HG03060 (cell line): ENCODE results near the gene SLC9A9.

ENCODE experiments used
- ATAC-seq: cut with Tn5 transposase; IDR thresholded peaks from one replicate; pipeline ENCODE4 v1.9.1; 2021; ENCODE audit warnings: low read depth, moderate number of reproducible peaks; ENCODE audit not compliant: unreplicated experiment

The SLC9A9 gene

GRCh38 chr3:143764840-143765239 lies 83.4 kb downstream of the SLC9A9 start:
- ATAC-seq, result no peak

- ATAC-seq, result no peak
Observed at GRCh38 chr3:143763564-143764162, 84.6 kb downstream of the SLC9A9 start.

GRCh38 chr3:143757691-143758090 lies 90.6 kb downstream of the SLC9A9 start:
- no peak for ATAC-seq

DNA sequence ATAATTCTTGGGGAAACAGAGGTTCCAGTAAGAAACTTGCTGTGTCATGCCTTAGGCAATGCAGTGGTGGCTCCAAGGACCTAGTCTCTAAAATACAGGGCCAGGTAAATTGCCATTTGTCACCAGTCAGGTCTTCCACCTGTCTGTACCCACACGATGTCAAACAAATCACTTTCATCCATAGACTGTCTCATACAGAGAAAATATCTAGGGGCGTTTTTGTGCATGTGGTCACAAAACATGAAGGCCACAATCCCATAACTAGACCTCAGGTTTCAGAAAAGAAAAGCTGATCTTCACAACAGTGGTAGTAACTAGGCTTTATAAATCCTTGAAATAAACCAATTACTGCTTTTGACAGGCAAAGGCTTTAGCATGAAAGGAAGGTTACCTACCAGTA lies 92.3 kb downstream of the SLC9A9 start:
- ATAC-seq, result no peak

GRCh38 chr3:143754090-143754489 lies 94.2 kb downstream of the SLC9A9 start:
- ATAC-seq, result no peak

- ATAC-seq, result no peak
Observed at GRCh38 chr3:143753456-143753855, 94.8 kb downstream of the SLC9A9 start.

DNA sequence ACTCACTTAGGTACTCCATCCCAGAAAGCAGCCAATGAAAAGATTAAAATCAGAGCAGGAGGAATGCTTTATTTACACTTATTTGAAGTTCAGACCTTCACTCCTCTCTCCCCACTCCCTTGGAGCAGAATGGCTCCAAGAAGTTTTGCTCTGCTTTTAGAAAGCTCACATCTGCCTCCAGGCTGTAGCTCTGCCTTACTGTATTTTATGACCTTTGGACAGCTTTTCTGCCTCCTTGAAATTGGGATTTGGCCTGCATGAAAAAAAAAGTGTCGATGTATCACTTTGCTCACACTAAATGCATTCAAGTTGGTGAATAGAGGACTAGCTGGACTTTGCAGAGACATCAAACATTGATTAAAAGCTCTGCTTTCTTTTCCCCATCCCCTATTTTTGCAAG lies 95.3 kb downstream of the SLC9A9 start:
- ATAC-seq, result no peak

- ATAC-seq, result no peak
Observed at GRCh38 chr3:143751643-143752178, 96.6 kb downstream of the SLC9A9 start.

GRCh38 chr3:143750841-143751240 lies 97.4 kb downstream of the SLC9A9 start:
- no peak for ATAC-seq

- ATAC-seq, result no peak
Observed at GRCh38 chr3:143749926-143750325, 98.3 kb downstream of the SLC9A9 start.

DNA sequence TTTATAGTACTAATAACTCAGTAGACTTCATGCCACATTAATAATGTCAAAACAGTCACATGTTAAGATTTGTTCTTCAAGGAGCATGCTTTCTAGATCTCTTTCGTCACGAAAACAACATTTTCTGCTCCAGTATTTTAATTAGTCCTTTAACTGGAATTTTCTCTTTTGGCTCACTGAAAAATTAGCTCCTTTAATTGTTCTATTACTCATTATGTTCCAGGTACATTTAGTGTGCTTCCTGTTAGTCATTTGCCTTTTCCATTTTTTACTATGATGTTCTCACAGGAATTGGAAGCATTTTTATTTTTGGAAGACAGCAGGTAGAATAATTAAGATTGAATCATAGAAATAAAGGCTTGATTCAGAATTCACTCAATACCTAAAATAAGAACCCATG lies 111.2 kb downstream of the SLC9A9 start:
- no peak for ATAC-seq

GRCh38 chr3:143736205-143736997 lies 111.9 kb downstream of the SLC9A9 start:
- ATAC-seq, result no peak

- ATAC-seq, result no peak
Observed at GRCh38 chr3:143731776-143732175, 116.5 kb downstream of the SLC9A9 start.

- no peak for ATAC-seq
Observed at GRCh38 chr3:143731320-143731719, 116.9 kb downstream of the SLC9A9 start.

DNA sequence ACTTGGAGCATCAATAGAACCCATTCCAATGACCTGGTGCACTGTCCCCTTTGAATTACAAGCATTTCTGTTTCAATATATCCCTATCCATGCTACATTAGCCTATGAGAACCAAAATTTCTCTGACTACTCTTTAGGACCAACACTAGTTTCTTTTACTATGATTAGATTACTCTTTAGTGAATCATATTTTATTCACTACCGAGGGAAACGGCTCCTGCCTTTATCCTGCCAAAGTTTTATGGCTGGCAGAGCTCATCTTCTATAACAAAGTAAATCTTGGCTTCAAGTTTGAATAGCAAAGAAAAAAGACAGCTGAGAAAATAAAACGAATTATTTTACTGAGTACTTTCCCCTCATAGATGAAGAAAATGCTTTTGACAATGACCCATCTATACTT lies 120.9 kb downstream of the SLC9A9 start:
- ATAC-seq, result no peak

DNA sequence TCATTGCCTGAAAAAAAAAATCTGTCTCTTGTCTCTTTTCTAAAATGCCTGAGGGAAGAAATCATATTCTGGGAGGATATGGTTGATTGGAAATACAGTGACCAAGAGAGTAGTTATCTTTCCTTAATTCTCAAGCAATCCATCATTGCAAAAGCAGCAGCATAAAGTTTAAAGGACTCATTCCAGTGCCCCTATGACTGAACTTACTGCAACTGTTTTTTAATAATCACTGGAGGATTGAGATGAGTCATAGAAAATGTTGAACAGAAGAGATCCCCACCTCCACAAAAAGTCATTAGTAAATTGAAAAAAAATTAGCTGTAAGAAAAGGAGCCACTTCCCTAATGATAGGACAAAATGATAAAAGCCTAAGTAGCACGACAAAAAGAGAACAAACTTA lies 121.5 kb downstream of the SLC9A9 start:
- ATAC-seq, result no peak

DNA sequence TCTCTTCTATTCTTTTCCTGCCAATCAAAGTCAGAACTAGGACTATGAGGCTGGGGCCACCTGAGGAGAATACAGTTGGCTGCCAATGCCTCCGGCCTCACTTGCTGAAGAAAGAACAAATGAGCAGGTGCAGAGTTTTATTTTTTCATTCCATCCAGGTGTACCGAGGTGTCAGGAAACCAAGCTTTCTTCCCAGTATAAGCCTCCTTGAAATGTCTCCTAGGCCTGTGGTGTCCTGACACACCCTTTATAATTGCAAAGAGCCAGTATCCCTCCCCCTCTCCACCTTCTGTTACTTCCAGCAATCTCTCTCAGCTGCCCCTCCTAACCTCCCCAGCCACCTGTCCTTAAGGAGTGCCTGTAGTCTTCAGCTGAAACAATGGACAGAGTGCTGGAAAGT lies 127.9 kb downstream of the SLC9A9 start:
- ATAC-seq, result no peak

DNA sequence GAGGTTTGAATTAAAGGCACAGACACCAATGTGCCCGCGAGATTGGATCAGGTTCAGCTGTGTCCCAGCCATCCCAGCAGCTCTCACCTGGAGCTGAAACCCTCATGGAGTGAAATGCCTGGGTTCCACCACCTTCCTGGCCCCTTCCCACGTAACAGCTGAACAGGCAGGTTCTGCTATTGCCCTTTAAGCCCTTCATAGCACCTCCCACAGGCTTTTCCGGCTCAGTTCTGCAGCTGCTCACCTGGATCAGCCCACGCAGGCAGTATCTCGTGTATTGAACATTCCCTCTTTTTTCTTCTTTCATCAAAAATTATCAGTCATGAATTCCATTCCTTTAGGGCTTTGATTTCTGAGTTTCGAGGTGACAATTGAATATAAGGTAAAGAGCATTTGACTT lies 129.8 kb downstream of the SLC9A9 start:
- ATAC-seq, result no peak

DNA sequence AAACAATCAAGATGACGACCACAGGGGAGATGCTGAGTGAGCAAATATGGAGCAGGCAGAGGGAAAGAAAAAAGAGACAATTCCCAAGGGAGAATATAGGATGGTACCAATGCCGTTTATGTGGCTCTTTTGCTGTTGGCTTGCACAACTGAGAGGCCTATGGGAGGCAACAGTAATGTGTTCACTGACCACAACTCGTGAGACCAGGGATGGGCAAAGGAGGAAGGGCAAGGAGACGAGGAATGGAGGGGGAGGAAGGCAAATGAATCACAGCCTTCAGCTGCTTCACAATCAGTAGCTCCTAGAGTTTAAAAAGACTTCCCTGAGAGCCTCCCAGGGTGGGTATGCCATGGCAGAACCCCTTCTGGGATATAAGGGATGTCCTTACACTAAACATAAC lies 131.5 kb downstream of the SLC9A9 start:
- ATAC-seq, result no peak

- no peak for ATAC-seq
Observed at GRCh38 chr3:143712522-143712921, 135.7 kb downstream of the SLC9A9 start.

- ATAC-seq, result no peak
Observed at GRCh38 chr3:143707848-143708247, 140.4 kb downstream of the SLC9A9 start.

DNA sequence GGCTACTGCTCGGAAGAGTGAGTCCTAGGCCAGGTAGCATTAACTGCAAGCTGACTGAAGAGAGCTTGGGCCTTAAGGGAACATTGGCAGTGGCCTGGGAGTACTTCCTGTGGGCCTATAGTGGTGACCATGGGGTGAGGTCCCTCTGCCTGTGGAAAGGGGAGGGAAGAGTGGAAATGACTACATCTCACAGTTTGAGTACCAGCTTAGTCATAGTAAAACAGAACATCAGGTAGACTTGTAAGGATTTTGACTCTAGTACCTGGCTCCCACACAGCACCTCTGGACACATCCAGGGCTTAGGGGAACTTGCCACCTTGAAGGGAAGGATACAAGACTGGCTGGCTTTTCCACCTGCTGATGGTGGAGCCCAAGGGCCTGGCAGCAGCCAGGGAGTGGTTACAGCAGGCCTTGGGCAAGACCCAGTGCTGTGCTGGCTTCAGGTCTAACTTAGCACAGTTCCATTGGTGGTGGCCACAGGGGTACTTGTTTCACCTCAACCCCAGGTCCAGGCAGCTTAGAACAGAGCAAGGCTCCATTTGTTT lies 147.8 kb downstream of the SLC9A9 start:
- ATAC-seq, result no peak
